HG03159 (cell line): ENCODE data around the gene HTR3C.
A peak's percentile ranks its signal among the peaks of the same experiment; 100 is the strongest.
"Not testable (repeated sequence)": the region's sequence is repeated elsewhere in the genome, so short reads cannot be mapped to it uniquely, and the experiment has no call there.

Source experiments
- ATAC-seq: cut with Tn5 transposase; IDR thresholded peaks from one replicate; pipeline ENCODE4 v1.9.1; 2021; ENCODE audit warnings: mild to moderate bottlenecking, moderate library complexity; ENCODE audit not compliant: unreplicated experiment

Gene HTR3C, protein sequence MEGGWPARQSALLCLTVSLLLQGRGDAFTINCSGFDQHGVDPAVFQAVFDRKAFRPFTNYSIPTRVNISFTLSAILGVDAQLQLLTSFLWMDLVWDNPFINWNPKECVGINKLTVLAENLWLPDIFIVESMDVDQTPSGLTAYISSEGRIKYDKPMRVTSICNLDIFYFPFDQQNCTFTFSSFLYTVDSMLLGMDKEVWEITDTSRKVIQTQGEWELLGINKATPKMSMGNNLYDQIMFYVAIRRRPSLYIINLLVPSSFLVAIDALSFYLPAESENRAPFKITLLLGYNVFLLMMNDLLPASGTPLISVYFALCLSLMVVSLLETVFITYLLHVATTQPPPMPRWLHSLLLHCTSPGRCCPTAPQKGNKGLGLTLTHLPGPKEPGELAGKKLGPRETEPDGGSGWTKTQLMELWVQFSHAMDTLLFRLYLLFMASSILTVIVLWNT

DNA sequence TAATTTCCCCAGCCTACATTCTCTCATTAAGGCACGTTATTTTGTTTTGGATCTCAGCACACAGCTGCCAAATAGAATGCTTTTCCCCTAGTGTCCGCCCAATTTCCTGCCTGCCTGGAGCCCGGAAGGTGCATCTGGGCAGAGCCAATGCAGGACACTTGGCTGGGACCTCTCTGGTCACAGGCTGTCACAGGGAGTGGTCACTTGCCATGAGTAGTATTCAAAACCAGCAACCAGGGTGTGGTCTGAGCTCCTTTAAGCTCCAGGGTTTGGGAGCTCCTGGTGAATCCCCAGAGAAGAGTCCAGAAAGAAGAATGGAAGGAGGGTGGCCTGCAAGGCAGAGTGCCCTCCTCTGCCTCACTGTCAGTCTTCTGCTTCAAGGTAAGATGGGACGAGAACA, at the start of gene HTR3C:
TSS of gene HTR3C (plus strand) at position 281 of the 400 bp plus-strand sequence. CDS start at position 315, 34 bp downstream.
- ATAC-seq = no peak

DNA sequence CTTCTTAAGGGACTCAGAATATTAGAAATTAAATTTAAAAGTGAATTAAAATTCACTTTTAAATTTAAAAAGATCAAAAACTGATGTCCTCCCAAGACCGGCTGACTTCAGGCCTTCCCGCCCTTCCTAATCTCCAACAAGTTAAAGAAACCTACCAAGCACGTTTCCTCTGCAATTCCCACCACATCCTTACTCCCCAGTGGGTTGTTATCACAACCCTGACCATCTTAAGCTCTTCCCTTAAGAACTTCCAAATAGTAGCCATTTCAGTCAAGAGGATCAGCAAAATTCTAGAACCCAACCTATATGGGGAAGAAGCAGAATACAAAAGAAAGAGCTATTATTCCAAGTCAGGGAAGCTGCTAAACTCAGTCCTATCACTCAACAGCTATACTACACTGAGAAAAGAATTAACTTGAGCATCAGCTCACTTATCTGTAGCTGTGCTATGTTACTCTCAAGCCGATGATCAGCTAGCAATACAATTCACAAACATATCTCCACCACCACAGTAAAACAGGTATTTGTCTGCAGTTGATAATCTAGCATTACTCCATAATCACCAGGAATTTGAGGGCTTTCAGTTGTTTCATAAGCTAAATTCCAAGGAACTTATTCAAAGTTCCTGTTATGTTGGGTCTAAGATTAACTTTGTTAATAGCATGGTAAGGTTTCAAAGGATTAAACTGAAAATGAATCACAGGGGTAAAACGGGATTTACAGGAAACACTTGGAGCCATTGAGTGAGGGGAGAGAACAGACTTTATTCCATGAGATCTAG, 49.5 kb upstream of the HTR3C start:
- ATAC-seq = no peak

DNA sequence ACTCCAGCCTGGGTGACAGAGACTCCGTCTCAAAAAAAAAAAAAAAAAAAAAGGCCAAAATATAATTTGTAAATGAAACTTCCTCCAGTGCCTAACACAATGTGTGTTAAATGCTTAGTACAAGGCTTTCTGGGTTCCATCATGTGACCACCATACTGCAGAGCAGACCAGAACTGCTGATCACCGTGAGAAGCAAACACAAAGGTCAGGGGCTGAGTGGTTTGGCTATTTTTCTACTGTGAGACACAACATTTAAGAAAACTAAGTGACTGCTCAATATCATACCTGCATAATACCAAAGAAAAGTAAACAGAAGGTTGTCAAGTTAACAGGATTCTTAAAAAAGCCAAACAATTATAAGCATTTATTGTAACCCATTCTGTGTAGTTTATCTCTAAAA, 48.4 kb upstream of the HTR3C start:
- ATAC-seq = no peak

DNA sequence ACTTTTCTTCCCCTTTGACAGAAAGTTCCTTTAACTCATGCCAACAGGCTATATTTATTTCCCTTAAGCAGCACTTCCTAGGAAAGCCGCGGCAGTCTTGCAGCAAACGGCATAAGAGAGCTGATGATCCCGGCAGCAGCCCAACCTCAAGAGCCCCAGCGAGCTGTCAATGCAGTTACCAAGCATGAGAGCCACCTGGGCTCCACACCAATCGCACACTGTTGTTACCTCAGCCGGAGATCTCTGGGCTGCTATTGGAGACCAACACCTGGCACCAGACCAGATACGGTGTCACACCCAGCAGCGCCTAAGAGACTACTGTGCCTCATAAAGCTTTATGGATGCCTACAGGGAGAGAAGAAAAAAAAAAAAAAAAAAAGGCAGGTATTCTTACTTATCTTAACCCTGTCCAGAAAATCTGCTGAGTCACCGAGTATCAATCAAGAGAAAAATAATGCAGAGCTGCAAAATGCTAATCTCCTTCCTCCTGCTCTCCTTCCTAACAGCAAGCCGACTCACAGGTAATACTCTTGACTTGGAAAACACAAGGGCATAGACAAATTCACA, 46.8 kb upstream of the HTR3C start:
- ATAC-seq = peak; percentile 82

DNA sequence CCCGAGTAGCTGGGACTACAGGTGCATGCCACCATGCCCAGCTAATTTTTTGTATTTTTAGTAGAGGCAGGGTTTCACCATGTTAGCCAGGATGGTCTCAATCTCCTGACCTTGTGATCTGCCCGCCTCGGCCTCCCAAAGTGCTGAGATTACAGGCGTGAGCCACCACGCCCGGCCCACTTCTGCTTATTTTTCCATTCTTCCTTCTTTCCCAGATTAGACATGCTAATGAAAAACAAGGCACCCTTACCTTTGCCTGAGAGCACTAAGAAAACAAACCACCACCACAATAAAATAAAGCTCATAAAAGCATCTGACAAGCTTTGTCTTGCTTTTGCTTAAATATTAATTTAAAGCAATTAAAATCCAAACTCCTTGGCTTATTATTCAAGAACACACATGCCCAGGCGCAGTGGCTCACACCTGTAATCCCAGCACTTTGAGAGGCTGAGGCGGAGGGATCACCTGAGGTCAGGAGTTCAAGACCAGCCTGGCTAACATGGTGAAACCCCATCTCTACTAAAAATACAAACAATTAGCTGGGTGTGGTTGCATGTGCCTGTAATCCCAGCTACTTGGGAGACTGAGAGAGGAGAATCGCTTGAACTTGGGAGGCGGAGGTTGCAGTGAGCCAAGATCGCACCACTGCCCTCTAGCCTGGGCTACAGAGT, 45.6 kb upstream of the HTR3C start:
- ATAC-seq = not testable (repeated sequence)

DNA sequence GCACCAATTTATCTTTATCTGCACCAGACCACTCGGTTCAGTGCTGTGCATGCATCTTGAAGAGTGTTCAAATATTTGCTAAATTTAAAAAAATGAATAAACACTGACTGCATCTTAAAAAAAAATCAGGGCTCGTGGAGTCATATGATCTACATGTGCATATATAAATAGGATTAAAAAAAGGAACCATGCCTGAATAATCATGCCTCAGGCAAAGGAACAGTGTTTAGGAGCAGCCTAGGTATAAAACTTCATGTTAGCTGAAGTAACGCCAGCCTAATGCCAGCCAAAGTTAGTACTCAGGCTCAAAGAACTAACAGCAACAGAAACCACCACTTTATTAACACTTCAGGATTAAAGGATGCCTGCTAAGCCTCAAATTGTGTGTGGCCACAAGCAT, 44.7 kb upstream of the HTR3C start:
- ATAC-seq = no peak

DNA sequence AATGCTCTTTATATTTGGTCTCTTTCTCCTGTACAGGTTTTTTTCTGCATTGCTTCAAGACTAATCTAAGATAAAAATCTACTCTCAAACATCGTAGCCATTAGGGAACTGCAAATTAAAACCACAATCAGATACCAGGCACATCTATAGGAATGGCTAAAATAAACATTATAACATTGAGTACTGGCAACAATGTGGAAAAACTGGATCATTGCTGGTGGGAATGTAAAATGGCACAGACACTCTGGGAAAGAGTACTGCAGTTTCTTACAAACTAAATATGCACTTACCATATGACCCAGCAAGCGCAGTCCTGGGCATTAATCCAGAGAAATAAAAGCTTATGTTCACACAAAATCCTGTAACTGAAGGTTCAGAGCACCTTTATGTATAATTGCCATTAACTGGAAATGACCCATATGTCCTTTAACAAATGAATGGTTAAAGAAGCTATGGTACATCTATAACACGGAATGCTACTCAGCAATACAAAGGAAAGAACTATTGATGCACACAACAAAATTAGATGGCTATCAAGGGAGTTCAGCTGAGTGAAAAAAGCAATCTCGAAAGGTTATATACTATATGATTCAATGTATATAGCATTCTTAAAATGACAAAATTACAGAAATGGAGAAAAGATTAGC, 41.5 kb upstream of the HTR3C start:
- no peak for ATAC-seq

DNA sequence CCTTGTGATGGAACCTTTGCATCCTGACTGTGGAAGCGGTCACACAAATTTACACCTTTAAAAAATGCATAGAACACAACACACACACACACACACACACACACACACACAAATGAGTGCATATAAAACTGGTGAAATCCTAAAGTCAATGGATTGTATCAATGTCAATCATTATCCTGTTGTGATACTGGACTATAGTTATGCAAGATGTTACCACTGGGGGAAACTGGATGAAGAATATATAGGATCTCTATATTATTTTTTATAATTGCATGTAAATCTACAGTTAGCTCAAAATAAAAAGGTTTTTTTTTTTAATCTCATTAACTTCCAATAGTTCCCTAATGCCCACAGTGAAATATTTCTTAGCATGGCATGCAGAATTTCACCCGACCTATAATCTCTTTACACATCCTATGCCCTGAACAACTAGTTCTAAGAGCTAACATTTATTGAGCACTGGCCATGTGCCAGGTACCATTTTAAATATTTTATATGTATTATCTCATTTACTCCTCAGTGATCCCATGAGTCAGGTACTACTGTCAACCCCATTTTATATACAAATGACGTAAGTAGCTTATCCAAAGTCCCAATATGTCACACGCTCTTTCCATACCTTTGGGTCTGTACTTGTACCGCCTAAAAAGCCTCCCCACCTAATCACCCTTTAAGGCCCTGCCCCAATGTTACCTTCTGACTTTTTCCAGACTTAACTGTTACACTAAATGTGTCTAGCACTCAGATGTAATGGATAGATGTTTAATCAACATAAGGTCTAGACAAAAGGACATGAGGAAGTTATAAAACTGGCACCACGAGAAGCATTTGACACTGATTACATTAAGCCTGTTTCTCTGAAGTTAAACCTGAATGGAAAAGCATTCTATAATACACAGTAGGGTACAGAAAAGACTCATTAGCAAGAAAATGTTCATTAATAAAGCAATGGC, 40.6 kb upstream of the HTR3C start:
- ATAC-seq = no peak

DNA sequence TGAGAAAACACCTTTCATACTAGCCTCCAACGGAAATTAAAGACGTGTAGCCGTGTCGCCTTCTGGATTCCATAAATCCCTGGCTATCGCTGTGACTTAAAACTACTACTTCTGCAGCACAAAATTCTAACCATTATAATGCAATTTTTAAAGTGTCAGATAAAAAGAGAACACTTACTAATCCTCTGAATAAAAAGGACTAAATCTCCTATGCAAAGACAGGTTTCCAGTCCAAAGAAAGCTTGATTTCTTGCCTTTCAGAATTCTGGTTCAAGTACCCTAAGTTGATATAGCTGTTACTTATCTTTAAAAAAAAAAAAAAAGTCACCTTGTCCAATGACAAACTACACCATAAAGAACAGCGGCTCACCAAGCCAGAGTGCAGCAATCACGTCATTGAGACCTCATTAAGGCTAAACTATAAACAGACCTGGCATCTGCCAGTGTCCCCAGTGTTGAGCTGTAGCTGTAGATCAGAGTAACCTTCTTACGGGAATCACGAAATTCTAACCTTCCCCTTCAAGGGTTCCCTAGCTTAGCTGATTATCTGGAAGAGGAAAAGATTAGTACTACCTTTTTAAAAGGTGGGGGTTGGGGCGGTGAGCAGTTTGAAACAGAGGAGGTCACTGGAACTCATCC, 37.3 kb upstream of the HTR3C start:
- no peak for ATAC-seq

DNA sequence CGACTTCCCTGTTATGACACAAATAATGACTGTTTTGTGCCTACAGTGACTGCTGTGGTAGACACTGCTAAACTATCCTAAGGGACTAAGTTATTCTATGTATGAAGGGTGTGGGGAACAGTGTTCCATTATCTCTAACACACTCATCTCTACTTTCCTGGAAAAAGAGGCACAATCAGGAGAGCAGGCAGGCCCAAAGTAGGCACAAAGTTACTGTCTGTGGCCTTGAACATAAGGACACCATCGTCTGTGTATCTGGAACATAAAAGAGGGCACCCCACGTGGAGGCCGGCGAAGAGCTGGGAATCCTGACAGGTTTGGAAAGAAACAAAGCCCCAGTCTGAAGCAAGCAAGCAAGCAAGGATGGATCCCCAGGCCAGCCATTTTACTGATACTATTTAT, 36.7 kb upstream of the HTR3C start:
- no peak for ATAC-seq

DNA sequence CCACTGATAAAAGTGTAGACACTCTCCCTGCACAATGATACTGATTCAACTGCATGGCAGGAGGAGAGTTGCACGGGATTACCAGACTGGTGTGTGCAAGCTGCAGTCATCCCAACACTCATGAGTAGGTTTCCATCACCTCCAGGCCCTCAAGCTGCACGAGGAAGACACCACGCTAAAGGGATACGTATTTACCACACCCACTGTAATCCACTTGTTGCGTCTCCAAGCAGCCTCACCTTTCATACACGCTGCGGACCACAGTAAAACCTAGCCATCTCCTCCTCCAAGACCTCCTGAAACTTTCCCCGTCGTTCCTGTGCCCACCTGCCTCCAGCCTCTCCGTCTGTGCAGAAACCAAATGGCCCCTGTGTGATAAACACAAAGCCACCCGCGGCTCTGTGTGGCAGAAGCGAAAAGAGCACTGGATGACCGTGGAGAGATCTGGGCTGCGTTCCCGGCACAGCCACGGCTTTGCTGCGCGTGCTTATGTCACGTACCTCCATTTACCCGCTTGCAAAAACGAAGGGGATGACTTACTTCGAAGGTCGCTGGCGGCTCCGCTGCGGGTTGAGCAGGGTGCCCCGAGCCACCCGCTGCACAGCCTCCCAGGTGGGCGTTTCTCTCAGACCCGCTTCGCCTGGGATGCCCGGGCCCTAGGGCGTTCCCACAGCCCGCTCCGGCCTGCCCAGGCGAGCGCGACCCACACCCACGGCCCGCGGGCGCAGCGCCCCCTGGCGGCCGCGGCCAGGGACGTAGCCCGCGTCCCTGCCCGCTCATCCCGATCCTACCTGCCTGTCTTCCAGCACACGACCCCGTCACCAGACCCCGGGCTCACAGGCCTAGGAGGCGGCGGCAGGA, 35.8 kb upstream of the HTR3C start:
- ATAC-seq = peak; percentile 78

DNA sequence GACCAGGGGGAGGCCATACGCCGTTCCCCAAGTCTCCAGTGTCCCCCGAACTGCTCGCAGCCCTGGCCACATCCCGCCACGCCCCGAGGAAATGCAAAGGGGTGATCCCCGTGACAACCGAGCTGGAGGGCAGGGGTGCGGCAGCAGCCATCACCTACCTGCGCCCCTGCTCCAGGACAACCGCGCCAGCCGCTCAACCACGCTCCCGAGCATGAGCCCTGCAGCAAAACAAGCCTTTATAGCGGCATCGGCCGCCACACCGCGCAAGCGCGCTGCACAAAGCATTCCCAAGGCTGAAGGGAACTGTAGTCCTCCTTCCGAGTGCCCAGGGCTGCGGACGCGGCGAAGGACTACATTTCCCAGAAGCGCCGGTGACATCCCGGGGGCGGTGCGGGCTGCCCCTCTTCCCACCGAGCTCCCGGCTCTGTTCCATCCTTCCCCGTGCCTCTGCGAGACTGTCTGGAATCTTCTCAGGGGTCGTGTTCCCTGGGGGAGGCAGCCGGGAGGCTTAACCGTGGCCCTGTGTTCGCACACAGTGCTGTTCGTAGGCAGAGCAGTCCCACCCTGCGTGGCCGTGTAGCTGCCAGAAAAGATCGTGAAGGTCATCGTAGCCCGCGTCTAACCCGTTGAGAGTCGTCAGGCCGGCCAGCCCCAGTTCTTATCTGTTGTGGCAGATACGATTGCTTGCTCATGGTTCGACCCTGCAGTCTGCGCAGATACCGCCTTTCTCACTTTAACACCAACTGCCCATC, 35.0 kb upstream of the HTR3C start, which contains the start of gene ABCC5:
TSS of gene ABCC5 (minus strand) at position 213 of the 752 bp plus-strand sequence. CDS start 3,492 bp downstream, outside the sequence.
- ATAC-seq = peak; percentile 92

DNA sequence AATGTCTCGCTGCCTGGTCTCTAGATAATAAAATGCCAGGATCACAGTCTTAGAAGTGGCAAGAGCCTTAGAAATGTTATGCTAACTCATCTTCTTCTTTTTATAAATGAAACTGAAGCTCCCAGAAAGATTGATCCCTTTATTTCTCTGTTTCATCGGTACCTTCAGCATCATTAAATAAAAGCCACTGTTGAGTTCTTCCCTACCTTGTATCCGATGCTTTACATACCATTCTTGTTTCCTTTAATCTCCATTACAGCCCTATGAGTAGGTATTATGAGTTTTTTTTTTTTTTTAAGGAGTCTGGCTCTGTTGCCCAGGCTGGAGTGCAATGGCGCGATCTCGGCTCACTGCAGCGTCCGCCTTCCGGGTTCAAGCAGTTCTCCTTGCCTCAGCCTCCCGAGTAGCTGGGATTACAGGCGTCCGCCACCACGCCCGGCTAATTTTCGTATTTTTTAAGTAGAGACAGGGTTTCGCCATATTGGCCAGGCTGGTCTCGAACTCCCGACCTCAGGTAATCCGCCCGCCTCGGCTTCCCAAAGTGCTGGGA, 34.3 kb upstream of the HTR3C start:
- ATAC-seq = no peak

DNA sequence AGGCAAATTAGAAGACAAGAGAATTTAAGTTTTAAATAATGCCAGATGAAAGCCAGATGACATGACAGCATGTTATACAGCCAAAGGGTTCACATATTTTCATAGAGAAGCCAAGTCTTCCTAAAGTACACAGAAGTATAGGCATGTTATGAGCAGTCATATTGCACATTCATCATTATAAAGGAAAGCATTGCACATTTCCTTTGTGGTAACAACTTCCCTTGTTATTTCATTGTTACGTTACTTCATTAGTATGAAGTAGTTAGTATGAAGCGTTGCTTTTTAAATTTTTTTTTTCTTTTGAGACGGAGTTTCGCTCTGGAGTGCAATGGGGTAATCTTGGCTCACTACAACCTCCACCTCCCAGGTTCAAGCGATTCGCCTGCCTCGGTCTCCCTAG, 30.5 kb upstream of the HTR3C start:
- no peak for ATAC-seq

DNA sequence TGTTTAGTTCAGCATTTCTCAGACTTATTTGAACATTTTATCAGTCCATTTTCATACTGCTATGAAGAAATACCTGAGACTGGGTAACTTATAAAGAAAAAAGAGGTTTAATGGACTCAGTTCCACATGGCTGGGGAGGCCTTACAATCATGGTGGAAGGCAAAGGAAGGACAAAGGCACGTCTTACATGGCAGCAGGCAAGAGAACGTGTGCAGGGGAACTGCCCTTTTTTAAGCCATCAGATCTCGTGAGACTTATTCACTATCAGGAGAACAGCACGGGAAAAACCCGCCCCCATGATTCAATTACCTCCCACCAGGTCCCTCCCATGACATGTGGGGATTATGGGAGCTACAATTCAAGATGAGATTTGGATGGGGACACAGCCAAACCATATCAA, 27.6 kb upstream of the HTR3C start:
- ATAC-seq = not testable (repeated sequence)

DNA sequence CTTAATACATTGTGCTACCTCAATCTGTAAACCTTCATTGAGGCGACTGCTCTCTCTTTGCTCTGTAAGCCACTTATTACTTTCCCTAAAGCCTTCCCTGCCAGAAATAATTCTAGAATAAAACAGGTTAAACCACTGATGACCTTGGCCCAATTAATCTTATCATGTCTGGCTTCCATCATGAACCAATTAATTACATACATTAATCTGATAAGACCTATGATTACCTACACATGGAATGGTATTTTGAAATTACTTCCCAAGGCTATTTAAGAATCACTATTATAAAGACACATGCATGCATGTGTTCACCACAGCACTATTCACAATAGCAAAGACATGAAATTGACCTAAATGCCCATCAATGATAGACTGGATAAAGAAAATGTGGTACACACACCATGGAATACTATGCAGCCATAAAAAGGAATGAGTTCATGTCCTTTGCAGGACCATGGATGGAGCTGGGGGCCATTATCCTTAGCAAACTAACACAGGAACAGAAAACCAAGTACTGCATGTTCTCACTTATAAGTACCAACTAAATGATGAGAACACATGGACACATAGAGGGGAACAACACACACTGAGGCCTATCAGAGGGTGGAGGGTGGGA, 24.5 kb upstream of the HTR3C start:
- not testable (repeated sequence) for ATAC-seq

DNA sequence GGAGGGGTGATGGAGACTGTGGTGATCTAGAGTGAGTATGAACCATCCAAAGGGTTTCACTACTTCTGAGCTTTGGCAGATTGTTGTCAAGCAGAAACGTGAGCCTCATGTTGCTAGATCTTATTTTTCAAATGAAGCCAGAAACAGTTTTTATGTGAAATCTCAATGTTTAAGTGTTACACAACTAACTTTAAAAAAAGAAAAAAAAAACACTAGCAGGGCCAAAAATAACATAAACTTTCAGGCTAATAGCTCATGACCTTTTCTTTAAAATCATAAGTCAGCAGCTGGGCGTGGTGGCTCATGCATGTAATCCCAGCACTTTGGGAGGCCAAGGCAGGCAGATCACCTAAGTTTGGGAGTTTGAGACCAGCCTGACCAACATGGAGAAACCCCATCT, 23.4 kb upstream of the HTR3C start:
- ATAC-seq = no peak
